GM18498 (cell line): ENCODE results near the gene MYADML2.

Experiments used
- ATAC-seq: cut with Tn5 transposase; IDR thresholded peaks from one replicate; pipeline ENCODE4 v1.9.1; 2021; ENCODE audit warnings: mild to moderate bottlenecking, moderate library complexity; ENCODE audit not compliant: unreplicated experiment

MYADML2 gene

GRCh38 chr17:81926451-81927151, 20.4 kb downstream of the MYADML2 start:
- ATAC-seq = peak; percentile 20

- ATAC-seq = no peak
Observed at GRCh38 chr17:81925860-81926450, 21.1 kb downstream of the MYADML2 start.

- no peak for ATAC-seq
Observed at GRCh38 chr17:81924557-81925532, 22.2 kb downstream of the MYADML2 start.

- no peak for ATAC-seq
Observed at GRCh38 chr17:81923302-81924260, 23.5 kb downstream of the MYADML2 start.

- no peak for ATAC-seq
Observed at GRCh38 chr17:81922566-81923301, 24.3 kb downstream of the MYADML2 start.

- ATAC-seq = no peak
Observed at GRCh38 chr17:81921996-81922565, 25.0 kb downstream of the MYADML2 start.

- no peak for ATAC-seq
Observed at GRCh38 chr17:81921537-81921862, 25.5 kb downstream of the MYADML2 start.

- ATAC-seq = no peak
Observed at GRCh38 chr17:81920612-81921536, 26.2 kb downstream of the MYADML2 start.

- no peak for ATAC-seq
Observed at GRCh38 chr17:81918832-81919545, 28.0 kb downstream of the MYADML2 start.

- ATAC-seq = peak; percentile 15
Observed at GRCh38 chr17:81918333-81918669, 28.7 kb downstream of the MYADML2 start.

GRCh38 chr17:81917565-81918332, 29.3 kb downstream of the MYADML2 start, which contains the start of gene SIRT7:
Gene SIRT7 (minus strand): TSS chr17:81918176. CDS start chr17:81918131, 45 bp downstream.
- ATAC-seq = peak; percentile 66

- no peak for ATAC-seq
Observed at GRCh38 chr17:81916234-81917001, 30.6 kb downstream of the MYADML2 start.

GRCh38 chr17:81915331-81915730, 31.7 kb downstream of the MYADML2 start:
- no peak for ATAC-seq

GRCh38 chr17:81914103-81914850, 32.8 kb downstream of the MYADML2 start:
- no peak for ATAC-seq

- ATAC-seq = no peak
Observed at GRCh38 chr17:81913394-81914102, 33.5 kb downstream of the MYADML2 start.
